Activated T-helper 1 cell treated with anti-CD3 and anti-CD28 coated beads, Interleukin-12 subunit alpha, Interleukin-12 subunit beta, Interleukin-2, Interleukin-4 antibody, amounts not matched to agents 30 ng/mL and 10 ng/mL and 1 ng/mL, durations not matched to agents 14 hours and 24 hours and 36 hours (primary cell): ENCODE results near the gene SHISA8. TPM values are rescaled to one million over a fixed set of nuclear protein-coding genes. Genes with fewer than 3 reads are reported as not detected.
A peak's percentile ranks its signal among the peaks of the same experiment; 100 is the strongest.

Experiments used
- DNase-seq: peaks from one replicate; pipeline ENCODE4 v3.0.0; 2021; ENCODE audit warnings: low spot score
- H3K27ac Mint-ChIP-seq: one replicate; pipeline ENCODE4 v1.8.0; 2021; ENCODE audit warnings: mild to moderate bottlenecking, mixed read lengths
- H3K27me3 Mint-ChIP-seq: one replicate; pipeline ENCODE4 v1.8.0; 2022; ENCODE audit warnings: mild to moderate bottlenecking, moderate library complexity, mixed read lengths; ENCODE audit not compliant: insufficient read depth
- H3K36me3 Mint-ChIP-seq: one replicate; pipeline ENCODE4 v1.8.0; 2021; ENCODE audit warnings: low read depth, mixed read lengths
- H3K4me1 Mint-ChIP-seq: one replicate; pipeline ENCODE4 v1.8.0; 2021; ENCODE audit warnings: low read depth, mixed read lengths
- H3K4me3 Mint-ChIP-seq: one replicate; pipeline ENCODE4 v1.8.0; 2021; ENCODE audit warnings: mild to moderate bottlenecking, moderate library complexity, mixed read lengths
- H3K9me3 Mint-ChIP-seq: one replicate; pipeline ENCODE4 v1.8.0; 2021; ENCODE audit warnings: mixed read lengths
- intact Hi-C: fragments of 100-400 bp; cut with micrococcal nuclease; formaldehyde crosslinking; loops from one replicate; pipeline ENCODE4 v1.15.1; 2024
- total RNA-seq: library from RNA; stranded (reverse); gene quantifications from 2 replicates; pipeline ENCODE4 v1.2.3, GENCODE V29; 2022

SHISA8 gene
- total RNA-seq, 1 donor from 2014 or later, result 5.8 TPM

- intact Hi-C loops, result loop anchor here (10.0 kb wide), 1 partner anchor 499 kb away; the partner anchor contains the start of gene TOB2
- peak overlapping the region; percentile 73 for H3K4me3 Mint-ChIP-seq
- peaks cover 67% of the 10 kb centered on the region for H3K4me1 Mint-ChIP-seq
- peak overlapping the region; percentile 90 for H3K27ac Mint-ChIP-seq
- no peaks in the 10 kb centered on the region for H3K27me3 Mint-ChIP-seq
- no peaks in the 10 kb centered on the region for H3K9me3 Mint-ChIP-seq
- no peak for DNase-seq
- H3K36me3 Mint-ChIP-seq, result peaks cover 41% of the 10 kb centered on the region
Measured at GRCh38 chr22:41943661-41944209, 28.9 kb upstream of the SHISA8 start.

GRCh38 chr22:41940832-41941765 lies 26.2 kb upstream of the SHISA8 start:
- peak; percentile 82 for DNase-seq
- Mint-ChIP-seq H3K9me3 (no peaks in the 10 kb centered on the region), H3K27ac (peak overlapping the region; percentile 100), H3K27me3 (no peaks in the 10 kb centered on the region), H3K36me3 (peaks cover 48% of the 10 kb centered on the region), H3K4me1 (peaks cover 53% of the 10 kb centered on the region), H3K4me3 (peak overlapping the region; percentile 85)
- intact Hi-C loops, result loop anchor here (1.0 to 10.0 kb wide), 13 partner anchors 22 to 496 kb away; partner anchors contain the start of genes CCDC134, PHETA2, SNU13 and TOB2

GRCh38 chr22:41939981-41940831 lies 25.3 kb upstream of the SHISA8 start:
- peaks cover 46% of the 10 kb centered on the region for H3K4me1 Mint-ChIP-seq
- no peaks in the 10 kb centered on the region for H3K9me3 Mint-ChIP-seq
- peak overlapping the region; percentile 85 for H3K4me3 Mint-ChIP-seq
- H3K36me3 Mint-ChIP-seq, result peaks cover 43% of the 10 kb centered on the region
- H3K27ac Mint-ChIP-seq, result peak overlapping the region; percentile 100
- no peaks in the 10 kb centered on the region for H3K27me3 Mint-ChIP-seq
- peak; percentile 93 for DNase-seq
- intact Hi-C loops, result loop anchor here (1.0 to 10.0 kb wide), 8 partner anchors 21 to 495 kb away; partner anchors contain the start of genes PHETA2, SNU13 and TOB2

GRCh38 chr22:41936894-41937169 lies 22.0 kb upstream of the SHISA8 start:
- H3K27me3 Mint-ChIP-seq, result no peaks in the 10 kb centered on the region
- H3K4me3 Mint-ChIP-seq, result no peak overlapping the region
- no peaks in the 10 kb centered on the region for H3K9me3 Mint-ChIP-seq
- peaks cover 23% of the 10 kb centered on the region for H3K36me3 Mint-ChIP-seq
- no peak for DNase-seq
- intact Hi-C loops, result no loop called here
- no peak overlapping the region for H3K27ac Mint-ChIP-seq
- H3K4me1 Mint-ChIP-seq, result peaks cover 29% of the 10 kb centered on the region

- no peaks in the 10 kb centered on the region for H3K9me3 Mint-ChIP-seq
- no peaks in the 10 kb centered on the region for H3K27me3 Mint-ChIP-seq
- peaks cover 16% of the 10 kb centered on the region for H3K4me1 Mint-ChIP-seq
- intact Hi-C loops, result no loop called here
- H3K4me3 Mint-ChIP-seq, result no peak overlapping the region
- no peak for DNase-seq
- H3K36me3 Mint-ChIP-seq, result peaks cover 11% of the 10 kb centered on the region
- no peak overlapping the region for H3K27ac Mint-ChIP-seq
Measured at GRCh38 chr22:41935509-41935908, 20.6 kb upstream of the SHISA8 start.

GRCh38 chr22:41935015-41935351 lies 20.1 kb upstream of the SHISA8 start:
- Mint-ChIP-seq H3K27ac (no peak overlapping the region), H3K36me3 (peaks cover 10% of the 10 kb centered on the region), H3K4me1 (peaks cover 11% of the 10 kb centered on the region), H3K4me3 (no peak overlapping the region), H3K27me3 (no peaks in the 10 kb centered on the region), H3K9me3 (no peaks in the 10 kb centered on the region)
- intact Hi-C loops, result no loop called here
- no peak for DNase-seq

- Mint-ChIP-seq H3K9me3 (no peaks in the 10 kb centered on the region), H3K27ac (peak overlapping the region; percentile 44), H3K36me3 (peaks cover 9% of the 10 kb centered on the region), H3K4me3 (no peak overlapping the region), H3K4me1 (peaks cover 5% of the 10 kb centered on the region), H3K27me3 (no peaks in the 10 kb centered on the region)
- DNase-seq, result no peak
- intact Hi-C loops, result no loop called here
Measured at GRCh38 chr22:41934284-41935014, 19.6 kb upstream of the SHISA8 start.

- Mint-ChIP-seq H3K4me1 (peaks cover 5% of the 10 kb centered on the region), H3K4me3 (no peak overlapping the region), H3K27me3 (no peaks in the 10 kb centered on the region), H3K36me3 (peaks cover 7% of the 10 kb centered on the region), H3K9me3 (no peaks in the 10 kb centered on the region), H3K27ac (peak overlapping the region; percentile 44)
- intact Hi-C loops, result no loop called here
- no peak for DNase-seq
Measured at GRCh38 chr22:41933411-41934177, 18.7 kb upstream of the SHISA8 start.

GRCh38 chr22:41932353-41932752 lies 17.5 kb upstream of the SHISA8 start:
- no peak for DNase-seq
- no peaks in the 10 kb centered on the region for H3K9me3 Mint-ChIP-seq
- H3K4me1 Mint-ChIP-seq, result peaks cover 14% of the 10 kb centered on the region
- intact Hi-C loops, result no loop called here
- peaks cover 4% of the 10 kb centered on the region for H3K36me3 Mint-ChIP-seq
- peaks cover 3% of the 10 kb centered on the region for H3K27me3 Mint-ChIP-seq
- no peak overlapping the region for H3K4me3 Mint-ChIP-seq
- H3K27ac Mint-ChIP-seq, result no peak overlapping the region

- no peaks in the 10 kb centered on the region for H3K9me3 Mint-ChIP-seq
- H3K27ac Mint-ChIP-seq, result no peak overlapping the region
- no peak overlapping the region for H3K4me3 Mint-ChIP-seq
- peaks cover 14% of the 10 kb centered on the region for H3K4me1 Mint-ChIP-seq
- intact Hi-C loops, result no loop called here
- no peaks in the 10 kb centered on the region for H3K36me3 Mint-ChIP-seq
- H3K27me3 Mint-ChIP-seq, result peaks cover 6% of the 10 kb centered on the region
- DNase-seq, result no peak
Measured at GRCh38 chr22:41931701-41932269, 16.9 kb upstream of the SHISA8 start.

GRCh38 chr22:41929418-41929810 lies 14.5 kb upstream of the SHISA8 start:
- peak overlapping the region; percentile 18 for H3K27ac Mint-ChIP-seq
- intact Hi-C loops, result no loop called here
- no peaks in the 10 kb centered on the region for H3K36me3 Mint-ChIP-seq
- peaks cover 18% of the 10 kb centered on the region for H3K27me3 Mint-ChIP-seq
- DNase-seq, result no peak
- peaks cover 14% of the 10 kb centered on the region for H3K4me1 Mint-ChIP-seq
- H3K4me3 Mint-ChIP-seq, result no peak overlapping the region
- H3K9me3 Mint-ChIP-seq, result no peaks in the 10 kb centered on the region
